SU-DHL-6 (cell line): ENCODE data around the gene ZNF414.

Experiments
- EZH2phosphoT487 ChIP-seq: fragments of 200-600 bp; sonication (generic), shearing (Covaris generic); conservative IDR thresholded peaks from 2 replicates; pipeline ENCODE4 v1.6.1; 2018; ENCODE audit warnings: mild to moderate bottlenecking, antibody characterized with exemption, low read length, moderate library complexity, mixed read lengths
- TF ChIP-seq, protein P1 (sequence below): fragments of 200-600 bp; sonication (generic); IDR thresholded peaks from one replicate; pipeline ENCODE4 v1.5.1; 2017; ENCODE audit warnings: antibody characterized with exemption, mild to moderate bottlenecking, low read length, moderate library complexity; ENCODE audit not compliant: insufficient read depth, poor library complexity, severe bottlenecking

DNA sequence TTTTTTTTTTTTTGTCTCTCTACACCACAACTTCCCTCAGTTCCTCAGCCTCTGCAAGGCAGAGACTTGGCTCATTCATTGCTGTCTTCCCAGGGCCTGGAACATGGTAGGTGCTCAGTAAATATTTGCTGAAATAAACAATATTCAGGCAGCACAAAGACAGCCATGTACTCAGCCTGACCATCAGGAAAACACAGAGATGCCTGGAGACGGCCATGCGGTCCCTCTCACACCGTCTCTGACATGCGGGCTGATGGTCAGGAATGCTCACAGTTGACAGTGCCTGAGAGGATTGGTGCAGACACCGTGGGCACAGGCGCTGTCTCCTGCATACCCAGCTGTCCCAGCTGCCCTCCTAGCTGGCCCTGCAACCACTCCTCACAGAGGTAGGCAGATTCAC is 12.5 kb downstream of the ZNF414 start:
- TF ChIP-seq, protein P1, sequence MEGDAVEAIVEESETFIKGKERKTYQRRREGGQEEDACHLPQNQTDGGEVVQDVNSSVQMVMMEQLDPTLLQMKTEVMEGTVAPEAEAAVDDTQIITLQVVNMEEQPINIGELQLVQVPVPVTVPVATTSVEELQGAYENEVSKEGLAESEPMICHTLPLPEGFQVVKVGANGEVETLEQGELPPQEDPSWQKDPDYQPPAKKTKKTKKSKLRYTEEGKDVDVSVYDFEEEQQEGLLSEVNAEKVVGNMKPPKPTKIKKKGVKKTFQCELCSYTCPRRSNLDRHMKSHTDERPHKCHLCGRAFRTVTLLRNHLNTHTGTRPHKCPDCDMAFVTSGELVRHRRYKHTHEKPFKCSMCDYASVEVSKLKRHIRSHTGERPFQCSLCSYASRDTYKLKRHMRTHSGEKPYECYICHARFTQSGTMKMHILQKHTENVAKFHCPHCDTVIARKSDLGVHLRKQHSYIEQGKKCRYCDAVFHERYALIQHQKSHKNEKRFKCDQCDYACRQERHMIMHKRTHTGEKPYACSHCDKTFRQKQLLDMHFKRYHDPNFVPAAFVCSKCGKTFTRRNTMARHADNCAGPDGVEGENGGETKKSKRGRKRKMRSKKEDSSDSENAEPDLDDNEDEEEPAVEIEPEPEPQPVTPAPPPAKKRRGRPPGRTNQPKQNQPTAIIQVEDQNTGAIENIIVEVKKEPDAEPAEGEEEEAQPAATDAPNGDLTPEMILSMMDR, result no peak
- no peak for TF ChIP-seq EZH2phosphoT487
